Stimulated activated CD8-positive, alpha-beta memory T cell treated with anti-CD3 and anti-CD28 coated beads, Interleukin-2, amount 100 ng/mL, for 48 hours (primary cell): Measurements from ENCODE around the gene MYD88.

Source experiments
- DNase-seq, 2 donors: peaks; one replicate each; pipeline ENCODE4 v3.0.0-alpha.2; 2020; ENCODE audit warnings: low read depth in 2 of 2

The MYD88 gene

DNA sequence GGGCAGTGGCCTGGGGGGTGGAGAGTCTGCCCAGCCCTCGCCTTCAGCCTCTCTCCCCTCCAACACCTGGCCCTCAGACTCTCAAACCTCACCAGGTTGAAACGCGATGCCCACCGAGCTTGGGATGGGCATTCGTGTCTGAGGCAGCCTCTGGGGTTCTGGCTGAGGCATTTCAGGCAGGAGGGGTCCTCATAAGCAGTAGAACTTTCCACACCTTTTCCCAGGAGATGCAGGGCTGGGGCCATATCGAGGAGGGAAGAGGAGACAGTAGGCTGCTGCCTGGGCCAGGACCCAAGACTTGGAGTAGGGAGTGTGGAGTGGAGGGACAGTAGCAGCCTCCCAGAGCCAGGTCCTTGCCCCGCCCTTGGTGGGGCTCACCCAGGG lies 26.1 kb upstream of the MYD88 start:
- DNase-seq: no peak

DNA sequence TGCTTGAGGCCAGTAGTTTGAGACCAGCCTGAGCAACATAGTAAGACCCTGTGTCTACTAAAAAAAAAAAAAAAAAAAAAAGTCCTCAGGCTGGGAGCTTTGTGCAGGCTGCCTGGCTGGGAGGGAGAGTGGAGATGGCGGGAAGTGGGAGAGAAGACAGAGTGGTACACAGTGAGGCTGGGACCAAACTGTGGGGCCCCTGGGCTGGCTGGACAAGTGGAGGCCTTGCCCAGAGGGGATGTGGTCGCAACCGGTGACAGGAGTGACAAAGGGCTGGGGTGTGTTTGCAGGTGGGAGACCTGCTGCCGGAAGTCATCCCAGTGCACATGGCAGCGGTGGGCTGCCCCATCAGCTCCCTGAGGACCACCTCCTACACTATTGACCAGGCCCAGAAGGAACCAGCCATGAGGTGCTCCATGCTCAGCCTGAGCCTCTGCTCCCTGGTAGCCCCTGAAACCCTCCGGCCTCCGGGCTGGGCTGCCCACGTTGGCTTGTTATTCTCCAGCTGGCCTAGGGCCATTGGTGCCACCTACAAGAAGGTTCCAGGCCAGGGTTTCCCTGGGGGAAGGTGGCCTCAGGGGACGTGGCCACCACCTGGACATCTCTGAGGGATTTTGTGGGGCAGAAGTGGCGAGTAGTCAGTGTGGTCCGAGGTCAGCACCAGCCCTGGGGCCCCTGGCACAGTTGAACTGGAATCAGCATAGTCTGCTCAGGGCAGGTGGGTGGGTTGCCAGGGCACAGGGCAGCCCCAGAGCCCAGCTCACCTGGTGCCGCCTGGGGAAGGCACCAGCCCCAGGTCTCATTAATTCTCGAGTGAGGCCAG lies 24.2 kb upstream of the MYD88 start:
- DNase-seq: no peak

DNA sequence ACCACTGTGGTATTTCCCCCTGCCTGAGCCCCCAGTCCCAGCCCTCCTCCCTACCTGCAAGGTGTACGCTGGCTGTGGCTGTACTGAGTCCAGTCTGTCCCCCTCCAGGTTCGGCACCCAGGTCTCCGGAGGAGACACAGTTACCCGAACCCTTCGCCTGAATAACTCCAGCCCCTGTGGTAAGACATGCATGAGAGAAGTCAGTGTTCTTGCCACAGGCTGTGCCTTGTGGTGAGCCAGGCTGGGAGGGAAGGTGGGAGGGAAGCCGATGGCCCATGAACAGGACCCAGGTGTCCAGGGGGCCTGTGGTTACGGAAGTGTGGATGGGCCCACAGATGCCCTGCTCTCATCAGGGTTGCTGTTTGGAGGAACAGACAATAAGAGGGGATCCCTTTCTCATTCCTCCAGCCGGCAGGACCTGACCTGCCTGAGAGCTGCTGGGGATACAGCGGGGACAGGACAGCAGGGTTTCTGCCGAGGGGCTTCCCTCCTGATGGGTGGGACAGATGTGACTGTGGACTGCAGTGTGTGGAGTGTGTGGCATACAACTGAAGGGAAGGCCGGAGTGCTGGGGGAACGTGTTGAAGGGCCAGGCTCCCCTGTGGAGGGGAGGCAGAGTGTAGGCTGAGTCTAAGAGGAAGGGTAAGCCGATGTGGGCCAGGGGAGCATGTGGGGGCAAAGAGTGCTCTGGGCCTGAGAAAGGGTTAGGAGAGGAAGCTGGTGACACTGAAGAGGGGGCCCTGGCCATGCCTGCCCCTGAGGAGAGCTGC lies 23.4 kb upstream of the MYD88 start:
- no peak for DNase-seq

DNA sequence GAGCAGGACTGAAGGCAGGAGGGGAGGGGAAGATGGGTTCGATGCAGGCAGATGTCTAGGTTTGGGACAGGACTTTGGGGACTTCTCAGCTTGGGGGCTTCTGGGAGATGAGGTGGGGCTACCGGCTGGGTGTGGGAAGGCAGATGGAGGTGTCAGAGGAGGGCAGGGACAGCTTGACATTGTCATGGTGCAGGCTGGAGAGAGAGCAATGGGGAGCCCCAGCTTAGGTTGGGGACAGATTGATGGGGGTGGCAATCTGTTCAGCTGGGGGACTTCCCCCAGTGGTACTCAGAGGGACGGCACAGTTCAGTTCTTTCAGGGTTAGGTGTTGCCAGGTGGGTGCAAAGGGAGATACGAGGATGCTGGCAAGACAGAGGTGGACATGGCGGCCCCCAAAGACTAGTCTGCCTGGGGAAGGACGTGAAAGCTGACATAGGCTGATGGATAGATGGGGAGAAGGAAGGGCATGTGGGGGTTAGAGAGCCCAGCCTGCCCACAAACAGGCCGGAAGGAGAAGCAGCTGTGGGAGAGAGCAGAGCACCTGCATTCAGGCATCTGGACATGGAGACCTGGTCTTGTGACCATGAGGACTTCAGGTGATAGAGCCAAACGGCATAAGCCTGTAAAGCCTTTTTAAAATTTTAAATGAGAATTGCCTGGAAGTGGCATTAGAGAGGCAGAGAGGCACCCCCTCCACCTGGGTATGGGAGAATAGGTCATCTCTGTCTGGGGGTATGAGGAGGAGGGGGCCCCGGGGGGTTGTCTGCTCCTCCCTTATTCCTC lies 22.6 kb upstream of the MYD88 start:
- DNase-seq: no peak

DNA sequence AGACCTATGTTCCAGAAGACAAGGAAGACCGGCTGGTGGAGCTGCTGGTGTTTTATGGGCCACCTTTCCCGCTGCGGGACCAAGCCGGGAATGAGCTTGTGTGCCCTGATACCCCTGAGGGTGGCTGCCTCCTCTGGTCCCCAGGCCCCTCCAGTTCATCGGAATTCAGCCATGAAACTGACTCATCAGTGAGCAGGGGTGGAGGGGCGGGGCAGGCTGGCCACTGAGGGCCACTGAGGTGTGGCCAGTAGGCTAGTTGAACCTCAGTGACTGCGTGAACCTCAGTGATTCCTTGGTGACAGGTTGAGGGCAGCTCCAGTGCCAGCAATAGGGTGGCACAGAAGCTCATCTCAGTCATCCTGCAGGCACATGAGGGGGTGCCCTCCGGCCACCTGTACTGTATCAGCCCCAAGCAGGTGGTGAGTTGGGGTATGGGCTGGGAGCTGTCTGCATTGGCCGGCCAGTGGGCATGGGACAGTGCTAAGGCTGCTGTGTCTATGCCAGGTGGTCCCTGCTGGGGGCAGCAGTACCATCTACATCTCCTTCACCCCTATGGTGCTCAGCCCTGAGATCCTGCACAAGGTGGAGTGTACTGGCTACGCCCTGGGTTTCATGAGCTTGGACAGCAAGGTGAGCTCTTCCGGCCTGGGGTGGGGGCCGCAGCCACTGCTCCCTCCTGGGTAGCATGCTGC lies 21.8 kb upstream of the MYD88 start:
- no peak for DNase-seq

DNA sequence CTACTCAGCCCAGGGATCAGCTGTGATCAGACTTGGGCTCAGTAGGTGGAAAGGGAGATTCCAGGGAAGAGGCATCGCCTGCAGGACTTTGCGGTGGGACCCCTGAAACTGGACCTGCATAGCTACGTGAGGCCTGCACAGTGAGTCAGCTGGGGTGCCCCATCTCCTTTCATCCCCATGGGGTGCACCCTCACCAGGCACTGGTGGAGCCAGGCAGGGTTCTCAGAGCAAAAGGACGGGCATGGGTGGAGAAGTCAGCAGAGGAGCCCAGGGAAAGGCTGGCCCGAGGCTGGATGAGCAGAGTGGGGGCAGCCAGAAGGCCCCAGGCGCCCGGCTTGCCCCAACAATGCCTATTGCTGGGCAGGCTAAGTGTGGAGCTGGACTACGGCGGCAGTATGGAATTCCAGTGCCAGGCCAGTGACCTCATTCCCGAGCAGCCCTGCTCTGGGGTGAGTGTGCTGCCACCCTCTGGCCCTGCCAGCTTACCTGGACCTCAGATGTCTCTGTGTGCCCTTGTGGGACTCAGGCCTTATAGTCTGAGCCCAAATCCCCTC lies 21.2 kb upstream of the MYD88 start:
- DNase-seq: no peak

DNA sequence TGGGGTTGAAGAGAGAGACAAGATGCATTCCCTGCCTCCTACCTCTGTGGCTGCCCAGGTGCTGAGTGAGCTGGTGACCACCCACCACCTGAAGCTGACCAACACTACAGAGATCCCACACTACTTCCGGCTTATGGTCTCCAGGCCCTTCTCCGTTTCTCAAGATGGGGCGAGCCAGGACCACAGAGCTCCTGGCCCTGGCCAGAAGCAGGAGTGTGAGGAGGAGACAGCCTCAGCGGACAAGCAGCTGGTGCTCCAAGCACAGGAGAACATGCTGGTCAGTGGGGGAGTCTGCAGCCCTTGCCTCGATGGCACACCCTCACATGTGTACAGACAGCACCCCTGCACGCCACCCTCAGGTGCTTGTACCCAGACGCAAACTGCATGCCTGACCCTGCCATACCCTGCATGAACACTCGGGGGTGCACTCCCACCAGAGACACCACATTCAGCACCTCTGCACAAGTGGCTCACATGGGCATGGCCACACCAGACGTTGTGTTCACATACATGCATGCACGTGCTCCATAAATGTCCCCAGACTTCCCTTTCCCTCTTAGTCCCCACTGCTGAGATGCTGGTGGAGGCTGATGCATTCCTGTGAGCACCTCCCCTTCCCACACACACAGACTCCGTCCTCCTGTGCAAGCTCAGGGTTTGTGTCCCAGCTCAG lies 20.6 kb upstream of the MYD88 start:
- peak; percentile 37 to 70 for DNase-seq

DNA sequence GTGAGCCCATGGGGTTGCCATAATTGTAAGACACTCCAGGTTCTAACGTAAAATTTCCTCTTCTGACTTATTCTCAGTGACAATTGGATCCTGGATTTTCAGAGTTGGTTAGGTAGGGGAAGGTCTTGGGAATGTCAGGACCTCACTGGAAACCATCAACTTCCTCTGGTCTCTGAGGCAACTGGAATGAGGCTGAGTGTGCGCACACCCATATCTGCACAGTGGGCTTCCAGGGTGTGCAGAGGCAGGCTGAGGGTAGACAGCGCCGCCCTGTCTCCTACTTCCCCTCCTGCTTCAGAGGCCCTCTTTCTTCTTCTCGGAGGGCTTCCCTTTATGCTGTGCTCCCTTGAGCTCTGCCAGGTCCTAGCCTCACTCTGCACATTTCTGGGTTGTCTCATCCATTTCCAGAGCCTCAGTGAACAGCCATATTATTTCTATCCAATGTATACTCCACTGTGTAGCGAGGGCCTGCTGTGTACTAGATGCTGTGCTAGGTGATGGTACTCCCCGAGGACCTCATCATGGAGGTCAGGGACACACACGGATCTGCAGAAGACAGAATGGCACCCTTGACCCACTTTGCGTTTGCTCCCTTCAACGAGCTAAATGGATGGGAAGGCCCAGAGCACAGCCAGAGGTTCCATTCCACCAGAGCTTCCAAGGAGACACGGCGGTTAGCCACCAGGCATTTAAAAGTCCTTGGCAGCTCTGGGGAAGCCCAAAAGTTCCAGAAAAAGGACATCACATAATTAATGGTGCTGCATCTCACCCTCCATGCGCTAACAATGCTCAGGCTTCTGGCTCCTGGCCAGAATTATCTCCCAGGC lies 19.8 kb upstream of the MYD88 start:
- no peak for DNase-seq

DNA sequence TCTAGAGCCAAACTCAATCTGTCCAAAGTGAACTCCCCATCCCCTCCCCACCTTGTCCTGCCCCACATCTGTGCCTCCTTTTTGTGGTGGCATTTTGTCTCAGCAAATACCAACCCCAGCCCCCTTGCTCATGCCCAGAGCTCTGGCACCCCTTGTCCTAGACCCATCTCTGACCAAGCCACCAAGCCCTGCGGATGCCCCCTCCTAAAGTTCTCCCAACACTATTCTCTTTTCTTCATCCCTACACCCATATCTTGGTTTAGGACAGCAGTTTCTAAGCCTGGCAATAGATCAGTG lies 19.3 kb upstream of the MYD88 start:
- DNase-seq: no peak

DNA sequence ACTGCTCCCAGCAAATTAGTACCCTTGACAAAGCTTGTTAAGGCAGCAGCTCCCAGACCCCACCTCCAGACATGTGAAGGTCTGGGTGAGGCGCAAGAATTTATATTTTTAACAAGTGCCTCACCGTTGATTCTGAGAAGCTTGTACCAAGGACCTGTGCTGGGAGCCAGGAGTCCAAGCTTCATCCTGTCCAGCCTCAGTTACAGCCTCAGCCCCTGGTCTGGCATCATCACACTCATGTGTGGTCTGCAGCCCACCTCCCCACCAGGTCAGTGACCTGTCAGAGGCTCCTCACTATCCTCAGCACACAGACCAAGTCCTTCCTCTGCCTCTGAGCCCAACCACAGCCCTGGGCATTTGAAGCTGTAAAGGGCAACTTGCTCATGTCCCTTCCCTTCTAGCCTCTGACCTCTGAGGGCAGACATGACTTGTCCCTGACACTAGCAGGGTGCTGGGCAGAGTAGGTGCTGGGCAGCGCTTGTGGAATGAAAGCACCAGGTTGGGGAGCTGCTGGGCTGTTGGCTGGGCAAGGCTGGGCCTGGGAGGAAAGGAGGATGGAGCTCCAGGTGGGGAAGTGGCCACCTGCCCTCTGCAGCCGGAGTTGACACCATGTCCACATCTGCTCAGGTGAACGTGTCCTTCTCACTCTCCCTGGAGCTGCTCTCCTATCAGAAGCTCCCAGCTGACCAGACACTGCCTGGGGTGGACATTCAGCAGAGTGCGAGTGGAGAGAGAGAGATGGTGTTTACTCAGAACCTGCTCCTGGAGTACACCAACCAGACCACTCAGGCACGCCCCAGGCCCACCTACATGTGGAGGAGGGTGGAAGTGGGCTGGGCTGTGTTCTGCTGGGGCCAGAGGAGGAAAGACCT lies 18.4 kb upstream of the MYD88 start:
- DNase-seq: no peak

DNA sequence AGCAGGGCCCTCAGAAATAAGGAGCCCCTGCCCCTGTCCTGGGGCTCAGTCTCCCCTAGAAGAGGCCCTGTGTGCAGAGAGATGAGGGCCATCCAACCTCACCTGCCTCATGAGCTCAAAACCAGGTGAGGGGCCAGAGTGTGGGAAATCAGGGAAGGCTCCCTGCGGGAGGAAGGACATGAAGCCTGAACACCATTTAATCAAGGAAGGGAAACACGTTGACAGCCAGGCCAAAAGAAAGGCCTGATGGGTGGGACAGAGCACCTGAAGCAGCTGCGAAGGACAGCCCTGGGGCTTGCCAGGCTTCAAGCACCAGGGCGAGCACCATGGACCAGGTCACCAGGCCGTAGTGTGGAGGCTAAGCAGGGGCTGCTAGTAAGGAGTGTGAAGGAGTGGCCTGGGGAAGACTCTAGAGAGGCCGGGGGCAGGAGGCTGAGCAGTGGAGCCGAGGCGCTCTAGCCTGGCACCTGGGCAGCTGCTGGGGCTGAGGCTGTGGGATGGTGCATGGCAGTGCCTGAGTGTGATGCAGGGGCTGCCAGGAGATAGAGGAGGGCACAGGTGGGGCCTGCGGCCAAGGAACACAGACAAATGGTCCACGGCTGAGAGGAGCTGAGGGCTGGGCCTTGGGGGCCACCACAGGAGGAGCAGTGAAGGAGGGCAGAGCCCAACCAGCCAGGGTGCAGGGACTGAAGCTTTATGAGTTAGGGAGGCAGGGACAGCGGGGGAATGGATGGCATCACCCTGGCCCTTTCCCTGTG lies 17.6 kb upstream of the MYD88 start:
- DNase-seq: no peak

DNA sequence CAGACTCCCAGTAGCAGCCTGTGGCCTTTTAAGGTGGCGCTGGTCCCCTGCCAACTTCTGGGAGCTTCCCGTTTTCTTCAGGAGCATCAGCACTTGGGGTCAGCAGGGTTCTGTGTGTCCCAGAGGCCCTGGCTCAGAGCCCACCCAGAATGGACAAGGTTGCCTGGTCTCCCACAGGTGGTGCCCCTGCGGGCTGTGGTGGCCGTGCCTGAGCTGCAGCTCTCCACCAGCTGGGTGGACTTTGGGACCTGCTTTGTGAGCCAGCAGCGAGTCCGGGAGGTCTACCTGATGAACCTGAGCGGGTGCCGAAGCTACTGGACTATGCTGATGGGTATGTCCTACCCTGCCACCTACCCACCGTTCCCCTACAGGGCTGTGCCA lies 17.0 kb upstream of the MYD88 start:
- no peak for DNase-seq

DNA sequence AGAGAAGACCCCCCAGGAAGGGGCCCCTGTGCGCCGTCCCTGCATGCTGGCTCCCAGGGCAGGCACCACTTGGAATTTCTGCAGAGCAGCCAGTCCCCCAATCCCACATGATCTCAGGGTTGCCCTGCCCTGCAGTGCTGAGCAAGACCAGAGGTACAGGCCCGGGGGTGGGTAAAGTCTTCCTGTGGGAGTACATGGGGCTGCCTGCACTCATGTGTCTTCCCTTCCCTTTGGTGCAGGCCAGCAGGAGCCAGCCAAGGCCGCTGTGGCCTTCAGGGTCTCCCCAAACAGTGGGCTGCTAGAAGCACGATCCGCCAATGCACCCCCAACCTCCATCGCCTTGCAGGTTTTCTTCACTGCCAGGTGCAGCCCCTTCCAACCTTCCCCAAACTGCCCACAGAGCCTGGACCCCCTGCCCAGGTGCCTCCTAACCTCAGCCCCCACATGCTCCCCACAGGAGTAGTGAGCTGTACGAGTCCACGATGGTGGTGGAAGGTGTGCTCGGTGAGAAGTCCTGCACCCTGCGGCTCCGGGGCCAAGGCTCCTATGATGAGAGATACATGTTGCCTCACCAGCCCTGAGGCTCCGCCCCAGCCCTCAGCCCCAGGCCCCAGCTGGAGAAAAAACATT lies 16.5 kb upstream of the MYD88 start:
- DNase-seq: no peak

DNA sequence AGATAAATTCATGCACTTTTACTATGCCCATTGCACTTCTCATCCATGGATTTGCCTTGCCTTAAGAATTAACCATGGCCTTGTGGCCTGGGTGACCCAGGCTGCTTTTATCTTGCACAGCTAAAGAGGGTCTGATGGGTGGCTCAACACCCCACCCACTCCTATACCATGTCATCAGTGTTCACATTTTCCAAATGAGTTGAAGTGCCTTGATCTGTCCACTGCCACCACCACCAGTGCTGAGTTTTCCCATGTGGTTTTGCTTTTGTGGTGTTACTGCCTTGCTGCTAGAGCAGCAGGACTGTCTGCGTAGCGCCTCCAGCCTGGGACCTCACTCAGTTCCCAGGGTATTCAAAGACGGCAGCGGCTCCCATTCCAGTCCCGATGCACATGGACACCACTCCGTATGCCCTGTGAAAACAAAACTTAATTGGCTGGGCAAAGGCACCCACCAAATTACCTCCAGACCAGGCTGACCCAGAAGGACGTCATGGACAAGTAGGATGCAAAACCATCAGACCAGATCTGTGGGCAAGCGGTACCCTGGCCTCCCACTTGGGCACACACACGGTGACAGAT lies 15.7 kb upstream of the MYD88 start:
- no peak for DNase-seq

DNA sequence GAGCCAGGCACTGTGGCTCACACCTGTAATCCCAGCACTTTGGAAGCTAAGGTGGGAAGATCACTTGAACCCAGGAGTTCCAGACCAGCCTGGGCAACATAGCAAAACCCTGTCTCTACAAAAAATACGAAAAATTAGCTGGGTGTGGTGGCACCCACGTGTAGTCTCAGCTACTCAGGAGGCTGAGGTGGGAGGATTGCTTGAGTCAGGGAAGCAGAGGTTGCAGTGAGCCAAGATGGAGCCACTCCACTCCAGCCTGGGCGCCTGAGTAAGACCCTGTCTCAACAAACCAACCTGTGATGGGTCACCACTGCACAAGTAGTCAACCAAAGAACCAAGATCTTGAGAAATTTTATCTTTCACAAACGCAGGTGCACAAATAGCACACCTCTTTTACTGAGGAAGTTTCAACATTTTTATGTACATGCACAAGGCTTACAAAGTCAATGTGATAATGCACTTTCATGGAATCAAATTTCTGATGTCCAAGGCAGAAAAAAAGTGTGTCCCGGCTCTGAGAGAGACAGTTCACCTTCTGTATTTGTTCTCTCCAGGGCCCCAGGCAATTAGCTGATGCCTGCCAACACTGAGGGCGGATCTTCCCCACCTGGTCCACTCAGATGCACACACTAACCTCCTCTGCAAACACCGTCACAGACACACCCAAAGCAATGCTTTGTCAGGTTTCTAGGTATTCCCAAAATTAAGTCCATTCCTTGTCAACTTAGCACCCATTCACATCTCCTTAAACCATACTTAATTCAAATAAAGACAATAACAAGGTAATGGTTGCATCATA lies 13.9 kb upstream of the MYD88 start:
- DNase-seq: no peak

DNA sequence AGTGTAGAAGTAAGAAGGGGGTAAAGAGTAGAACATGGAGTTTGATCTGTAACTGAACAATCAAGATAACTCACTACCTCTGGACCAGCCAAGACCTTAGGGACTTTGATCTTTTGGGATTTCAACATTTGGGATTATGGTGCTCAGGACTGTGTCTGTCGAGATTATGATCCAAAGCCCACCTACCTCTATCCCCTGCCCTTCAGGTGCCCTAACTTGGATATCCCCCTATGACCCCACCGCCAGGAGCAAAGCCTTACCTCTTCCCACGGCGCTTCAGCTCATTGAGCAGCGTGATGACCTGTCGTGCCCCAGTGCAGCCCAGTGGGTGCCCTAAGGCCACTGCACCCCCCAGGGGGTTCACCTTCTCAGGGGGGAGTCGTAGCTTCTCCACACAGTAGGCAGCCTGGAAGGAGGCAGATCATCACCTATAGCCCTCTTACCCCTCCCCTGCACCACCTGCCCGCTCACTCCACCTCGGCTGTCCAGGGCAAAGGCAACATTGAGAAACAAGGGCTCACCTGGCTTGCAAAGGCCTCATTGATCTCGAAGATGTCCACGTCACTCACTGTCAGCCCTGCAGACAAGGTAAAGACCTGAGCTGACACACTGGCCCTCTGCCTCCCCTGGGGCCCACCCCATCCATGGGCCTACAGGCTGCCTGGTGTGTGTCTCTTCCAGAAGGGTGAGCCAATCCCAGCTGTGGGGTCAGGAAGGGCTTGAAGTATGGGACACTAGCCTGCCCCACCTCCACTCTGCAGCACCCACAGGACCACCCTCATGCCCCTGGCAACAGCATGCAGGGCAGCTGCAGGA lies 12.9 kb upstream of the MYD88 start:
- DNase-seq: no peak
